C4-2B (cell line): ENCODE measurements around the gene VOPP1.

Source experiments
- CTCF ChIP-seq: fragments of 450-650 bp; conservative IDR thresholded peaks from 2 replicates; pipeline ENCODE4 v1.5.1; 2017; ENCODE audit warnings: mild to moderate bottlenecking
- ZFX ChIP-seq: fragments of 450-650 bp; IDR thresholded peaks from 2 replicates; pipeline ENCODE4 v1.6.1; 2017

- TF ChIP-seq CTCF (no peak), ZFX (no peak)
These were observed 34.8 kb downstream of the VOPP1 start for GRCh38 chr7:55537458-55537990.
